Sigmoid colon (tissue), 4 donors: Measurements from ENCODE around the gene GRIK4.

Experiments used
- CTCF ChIP-seq, 4 experiments: fragments of 450-650 bp in 3 of 4; fragments of 200-600 bp in 1 of 4; IDR thresholded peaks; one replicate each; pipeline ENCODE4 v1.5.1; 2016 to 2019; ENCODE audit warnings: antibody characterized with exemption in 4 of 4, mild to moderate bottlenecking in 3 of 4, moderate library complexity in 2 of 4
- EP300 ChIP-seq, 4 donors: sonication (generic); formaldehyde crosslinking; IDR thresholded peaks; one replicate each; pipeline ENCODE4 v1.6.1; 2017; ENCODE audit warnings: antibody characterized with exemption in 4 of 4
- POLR2A ChIP-seq, 2 donors: fragments of 450-650 bp; IDR thresholded peaks; one replicate each; pipeline ENCODE4 v1.6.1; 2016; ENCODE audit warnings: antibody characterized with exemption in 2 of 2, mild to moderate bottlenecking in 2 of 2, moderate library complexity in 2 of 2
- POLR2AphosphoS5 ChIP-seq, 4 donors: sonication (generic); formaldehyde crosslinking; IDR thresholded peaks; one replicate each; pipeline ENCODE4 v1.6.1; 2017; ENCODE audit warnings: antibody characterized with exemption in 4 of 4

- TF ChIP-seq CTCF (IDR thresholded peaks at IDR 0.05) (no peak), POLR2A (IDR thresholded peaks at IDR 0.05) (no peak), POLR2AphosphoS5 (IDR thresholded peaks at IDR 0.05) (no peak), EP300 (IDR thresholded peaks at IDR 0.05) (no peak)
Measured at GRCh38 chr11:120817158-120817557, 305.6 kb downstream of the GRIK4 start.
